GM21737 (cell line): ENCODE results near the gene MACF1.
A peak's percentile ranks its signal among the peaks of the same experiment; 100 is the strongest.
"Not testable (repeated sequence)": the region's sequence is repeated elsewhere in the genome, so short reads cannot be mapped to it uniquely, and the experiment has no call there.

Experiments used
- ATAC-seq: cut with Tn5 transposase; IDR thresholded peaks from one replicate; pipeline ENCODE4 v1.9.1; 2021; ENCODE audit warnings: mild to moderate bottlenecking, moderate library complexity; ENCODE audit not compliant: unreplicated experiment

MACF1 gene

GRCh38 chr1:39488793-39489566 is 284.5 kb downstream of the MACF1 start:
- ATAC-seq: no peak

- ATAC-seq: no peak
Measured at GRCh38 chr1:39489567-39490239, 285.2 kb downstream of the MACF1 start.

GRCh38 chr1:39490596-39491145 is 286.2 kb downstream of the MACF1 start:
- no peak for ATAC-seq

- peak; percentile 80 for ATAC-seq
Measured at GRCh38 chr1:39491146-39491921, 286.8 kb downstream of the MACF1 start, which contains the start of gene BMP8A. BMP8A (plus strand) TSS chr1:39491636; CDS start chr1:39491992, 356 bp downstream.

GRCh38 chr1:39492118-39493042 is 287.9 kb downstream of the MACF1 start:
- not testable (repeated sequence) for ATAC-seq

GRCh38 chr1:39493043-39493810 is 288.7 kb downstream of the MACF1 start:
- ATAC-seq: not testable (repeated sequence)

- ATAC-seq: no peak
Measured at GRCh38 chr1:39494671-39495410, 290.3 kb downstream of the MACF1 start.

- not testable (repeated sequence) for ATAC-seq
Measured at GRCh38 chr1:39496520-39496919, 292.0 kb downstream of the MACF1 start.

GRCh38 chr1:39497585-39497984 is 293.1 kb downstream of the MACF1 start:
- ATAC-seq: no peak

- not testable (repeated sequence) for ATAC-seq
Measured at GRCh38 chr1:39498096-39498710, 293.7 kb downstream of the MACF1 start.

GRCh38 chr1:39498821-39499220 is 294.3 kb downstream of the MACF1 start:
- ATAC-seq: not testable (repeated sequence)

- ATAC-seq: no peak
Measured at GRCh38 chr1:39499668-39500067, 295.2 kb downstream of the MACF1 start.

- no peak for ATAC-seq
Measured at GRCh38 chr1:39500862-39501389, 296.4 kb downstream of the MACF1 start.

- ATAC-seq: no peak
Measured at GRCh38 chr1:39501666-39502065, 297.2 kb downstream of the MACF1 start.

- ATAC-seq: not testable (repeated sequence)
Measured at GRCh38 chr1:39504436-39504835, 299.9 kb downstream of the MACF1 start.

GRCh38 chr1:39505289-39505688 is 300.8 kb downstream of the MACF1 start:
- ATAC-seq: no peak

GRCh38 chr1:39507230-39507928 is 302.9 kb downstream of the MACF1 start:
- ATAC-seq: no peak
